WERI-Rb-1 (cell line): ENCODE measurements around the gene CNTN5.

Source experiments
- DNase-seq: peaks from one replicate; pipeline ENCODE4 v3.0.0-alpha.2; 2020
- H3K27ac ChIP-seq: fragments of 250-450 bp; sonication (Bioruptor Pico); 2 replicates; pipeline ENCODE4 v1.5.1; 2020; ENCODE audit warnings: mild to moderate bottlenecking, moderate library complexity
- H3K27me3 ChIP-seq: fragments of 250-450 bp; sonication (Bioruptor Pico); 2 replicates; pipeline ENCODE4 v1.5.1; 2021; ENCODE audit warnings: mild to moderate bottlenecking, low read depth, moderate library complexity; ENCODE audit not compliant: insufficient read depth, severe bottlenecking
- H3K36me3 ChIP-seq: fragments of 250-450 bp; sonication (Bioruptor Pico); 2 replicates; pipeline ENCODE4 v1.5.1; 2020; ENCODE audit warnings: mild to moderate bottlenecking, moderate library complexity
- H3K4me3 ChIP-seq: 2 replicates; pipeline ENCODE4 v1.5.1; 2011; ENCODE audit warnings: low read depth, mild to moderate bottlenecking, control low read depth, low read length
- H3K9me3 ChIP-seq: fragments of 250-450 bp; sonication (Bioruptor Pico); 2 replicates; pipeline ENCODE4 v1.5.1; 2021; ENCODE audit warnings: mild to moderate bottlenecking, moderate library complexity; ENCODE audit not compliant: severe bottlenecking
- CTCF ChIP-seq: IDR thresholded peaks from 2 replicates; pipeline ENCODE4 v1.5.1; 2011; ENCODE audit warnings: low read depth, mild to moderate bottlenecking, control low read depth, inconsistent platforms, low read length

Gene CNTN5

DNA sequence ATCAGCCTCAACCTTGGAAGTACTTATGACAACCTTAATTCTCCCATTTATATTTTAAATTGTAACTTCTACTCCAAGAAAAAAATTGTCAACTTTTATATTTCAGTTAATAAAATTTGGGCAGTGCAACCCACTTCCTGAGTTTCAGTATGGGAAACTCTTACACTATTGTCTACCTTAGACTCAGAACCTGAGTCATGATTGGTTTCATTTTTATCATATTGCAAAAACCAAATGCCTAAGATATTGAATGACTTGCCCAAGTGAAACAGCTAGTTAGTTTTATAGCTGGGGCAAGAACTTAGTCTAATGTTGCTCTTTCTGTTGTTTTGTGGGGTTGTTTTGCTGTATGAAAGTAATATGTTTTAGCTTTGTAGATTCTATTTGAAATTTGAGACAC is 1332.3 kb downstream of the CNTN5 start:
- no peaks in the 10 kb centered on the region for H3K27me3 ChIP-seq
- no peaks in the 10 kb centered on the region for H3K9me3 ChIP-seq
- H3K27ac ChIP-seq = no peak overlapping the region
- no peaks in the 10 kb centered on the region for H3K36me3 ChIP-seq
- TF ChIP-seq CTCF = no peak
- no peak overlapping the region for H3K4me3 ChIP-seq
- DNase-seq = no peak

GRCh38 chr11:100354736-100355135 is 1334.0 kb downstream of the CNTN5 start:
- Histone ChIP-seq H3K36me3 (no peaks in the 10 kb centered on the region), H3K9me3 (no peaks in the 10 kb centered on the region), H3K4me3 (no peak overlapping the region), H3K27me3 (no peaks in the 10 kb centered on the region), H3K27ac (no peak overlapping the region)
- DNase-seq = no peak
- no peak for TF ChIP-seq CTCF

- no peak overlapping the region for H3K4me3 ChIP-seq
- H3K36me3 ChIP-seq = no peaks in the 10 kb centered on the region
- TF ChIP-seq CTCF = no peak
- DNase-seq = no peak
- no peak overlapping the region for H3K27ac ChIP-seq
- H3K9me3 ChIP-seq = no peaks in the 10 kb centered on the region
- no peaks in the 10 kb centered on the region for H3K27me3 ChIP-seq
Observed at GRCh38 chr11:100356035-100356434, 1335.3 kb downstream of the CNTN5 start.

DNA sequence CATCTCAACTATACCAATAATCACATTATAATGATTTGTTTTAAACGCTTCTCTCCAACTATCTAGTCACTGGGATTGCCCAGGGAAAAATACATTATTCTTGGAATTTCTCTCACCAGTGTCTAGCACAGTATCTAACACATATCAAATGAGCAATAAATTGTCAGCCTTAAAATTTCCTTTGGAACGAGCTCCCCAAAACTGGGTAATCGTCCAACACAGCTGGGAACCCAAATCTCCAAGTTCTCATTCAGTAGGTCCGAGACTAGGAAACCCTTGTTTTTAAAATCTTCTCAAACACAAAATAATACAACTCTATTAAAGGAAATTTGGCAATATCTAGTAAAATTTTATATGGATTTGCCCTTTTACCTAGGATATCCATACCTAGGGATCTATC is 1338.5 kb downstream of the CNTN5 start:
- no peaks in the 10 kb centered on the region for H3K36me3 ChIP-seq
- H3K27me3 ChIP-seq = no peaks in the 10 kb centered on the region
- no peaks in the 10 kb centered on the region for H3K9me3 ChIP-seq
- no peak overlapping the region for H3K27ac ChIP-seq
- H3K4me3 ChIP-seq = no peak overlapping the region
- no peak for TF ChIP-seq CTCF
- no peak for DNase-seq

DNA sequence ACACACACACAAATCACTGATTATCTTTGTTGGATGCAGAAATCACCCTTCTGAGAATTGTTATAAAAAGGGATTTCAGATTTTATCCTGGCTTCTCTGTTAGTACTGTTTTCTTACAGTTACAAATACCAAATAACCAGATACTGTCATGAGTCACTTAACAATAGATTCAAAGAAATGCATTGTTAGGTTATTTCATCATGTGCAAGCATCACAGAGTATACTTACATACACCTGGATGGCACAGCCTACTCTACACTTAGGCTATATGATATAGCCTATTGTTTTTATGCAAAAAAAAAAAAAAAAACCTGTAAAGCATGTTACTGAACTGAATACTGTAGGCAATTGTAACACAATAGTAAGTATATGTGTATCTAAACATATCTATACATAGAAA is 1347.1 kb downstream of the CNTN5 start:
- no peaks in the 10 kb centered on the region for H3K27me3 ChIP-seq
- no peaks in the 10 kb centered on the region for H3K36me3 ChIP-seq
- no peak overlapping the region for H3K27ac ChIP-seq

More for the DNA sequence above, 1347.1 kb downstream of the CNTN5 start:
- DNase-seq = no peak
- TF ChIP-seq CTCF = no peak
- no peaks in the 10 kb centered on the region for H3K9me3 ChIP-seq
- no peak overlapping the region for H3K4me3 ChIP-seq
